Dermis blood vessel endothelial cell (primary cell): ENCODE measurements around the gene FMO2. TPM values are rescaled to one million over a fixed set of nuclear protein-coding genes. Genes with fewer than 3 reads are reported as not detected.
"Not testable (repeated sequence)": the region's sequence is repeated elsewhere in the genome, so short reads cannot be mapped to it uniquely, and the experiment has no call there.

Source experiments
- DNase-seq: peaks from one replicate; pipeline ENCODE4 v3.0.0; 2010
- total RNA-seq: library from RNA; depleted of rRNA; stranded (reverse); fragments of >200 nt; gene quantifications from 2 replicates; pipeline ENCODE4 v1.2.3, GENCODE V29; 2014

FMO2 gene
- total RNA-seq, 1 donor from 2014 or later = not detected

DNA sequence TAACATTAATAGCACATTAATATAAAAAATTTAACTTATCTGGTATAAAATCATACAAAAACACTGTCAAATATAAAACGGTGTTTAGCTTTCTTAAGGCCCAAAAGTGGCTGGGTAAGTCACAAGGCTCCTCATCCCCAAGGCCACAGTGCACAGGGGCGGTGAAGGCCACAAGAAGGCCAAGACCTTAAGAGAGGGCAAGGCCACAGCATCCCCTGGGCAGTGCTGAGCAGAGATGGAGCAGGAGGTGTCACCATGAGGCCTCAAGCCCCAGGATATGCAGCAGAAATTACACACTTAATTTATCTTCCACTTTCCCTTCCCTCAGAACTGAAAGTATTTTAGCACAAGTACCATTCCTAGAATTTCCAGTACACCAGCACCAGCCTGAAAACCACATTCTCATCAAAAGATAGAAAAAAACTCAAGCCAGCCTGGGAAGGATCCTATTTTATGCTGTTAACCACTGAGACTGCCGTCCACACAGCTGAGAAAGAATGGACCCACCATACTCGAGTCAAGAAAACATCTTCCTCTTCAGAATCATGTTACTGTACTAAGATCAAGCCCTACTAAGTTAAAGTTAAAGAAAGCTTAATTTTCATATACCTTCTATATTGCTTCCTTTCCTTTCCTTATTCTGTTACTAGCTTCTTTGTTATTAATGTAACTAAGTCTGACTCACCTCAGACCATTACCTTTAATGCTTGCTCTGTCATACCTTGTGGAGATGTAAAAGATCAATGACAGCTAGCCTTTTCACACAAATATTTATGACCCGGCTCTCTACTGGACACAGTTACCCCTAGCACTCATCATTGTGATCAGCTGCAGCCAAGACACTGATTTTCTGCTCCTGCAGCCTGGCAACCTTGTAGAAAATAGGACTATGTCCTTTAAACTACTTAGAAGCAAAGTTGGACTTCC is 36.8 kb downstream of the FMO2 start:
- DNase-seq = no peak

- no peak for DNase-seq
Measured at GRCh38 chr1:171222936-171223335, 37.8 kb downstream of the FMO2 start.

DNA sequence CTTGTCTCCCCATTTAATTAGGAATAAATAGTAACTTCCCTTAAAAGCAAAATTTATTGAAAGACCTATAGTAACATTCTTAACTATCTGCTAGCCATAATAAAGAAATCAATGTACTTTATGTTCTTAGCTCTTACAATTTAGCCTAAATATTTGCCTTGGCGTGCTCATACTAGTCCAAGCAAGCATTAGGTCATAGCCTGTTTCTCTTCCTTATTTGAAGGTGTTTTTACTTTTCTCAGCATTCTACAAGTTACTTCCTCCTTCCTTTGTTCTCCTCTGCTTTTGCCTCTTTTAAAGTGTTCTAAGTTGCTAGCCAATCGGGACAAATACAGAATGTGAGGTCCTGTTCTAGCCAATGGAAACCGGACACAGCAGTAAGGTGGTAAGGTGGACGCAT is 39.2 kb downstream of the FMO2 start:
- not testable (repeated sequence) for DNase-seq

DNA sequence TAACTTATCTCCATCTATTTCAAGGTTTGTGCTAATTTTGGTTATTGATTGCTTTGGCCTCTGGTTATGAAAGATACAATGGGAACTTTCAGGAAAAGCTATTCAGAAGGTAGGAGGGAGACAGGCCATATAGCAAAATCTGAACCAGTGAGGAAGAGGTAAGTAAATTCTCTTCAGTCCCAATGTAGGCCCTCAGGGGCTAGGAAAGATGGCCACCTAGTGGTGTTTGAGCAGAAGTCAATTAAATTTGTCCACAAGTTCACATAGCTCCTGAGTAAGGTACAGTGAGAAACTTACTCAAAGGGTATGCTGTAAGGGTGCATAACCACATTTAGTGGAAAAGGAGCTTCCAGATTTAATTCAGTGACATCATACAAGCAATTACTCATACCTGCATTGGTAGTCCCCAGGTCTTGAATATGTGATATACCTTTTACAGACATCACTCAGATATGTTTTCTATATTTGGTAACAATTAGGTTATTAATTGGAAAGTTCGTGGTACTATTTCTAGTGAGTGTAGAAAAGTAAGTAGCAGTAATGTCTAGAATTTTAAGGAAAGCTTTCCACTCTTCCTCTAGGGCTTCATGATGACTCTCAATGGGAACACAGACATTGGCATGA is 41.8 kb downstream of the FMO2 start:
- peak; percentile 71 for DNase-seq

DNA sequence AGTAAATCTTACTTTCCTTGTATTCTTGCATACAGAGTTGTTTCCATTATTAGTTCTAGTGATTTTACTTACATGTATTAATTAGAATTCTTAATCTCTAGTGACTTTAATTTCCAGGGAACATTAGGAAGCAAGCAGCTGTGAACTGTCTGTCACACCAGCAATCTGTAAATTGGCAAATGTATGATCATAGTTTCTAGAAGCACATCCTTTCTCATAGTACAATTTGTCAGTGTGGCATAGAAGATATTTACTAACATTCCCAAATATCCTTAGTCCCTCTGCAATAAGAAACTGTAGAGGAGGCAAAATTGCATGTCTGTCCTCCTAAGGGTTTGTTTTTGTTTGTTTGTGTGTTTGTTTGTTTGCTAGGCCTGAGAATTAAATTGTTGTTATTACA is 46.2 kb downstream of the FMO2 start:
- no peak for DNase-seq

DNA sequence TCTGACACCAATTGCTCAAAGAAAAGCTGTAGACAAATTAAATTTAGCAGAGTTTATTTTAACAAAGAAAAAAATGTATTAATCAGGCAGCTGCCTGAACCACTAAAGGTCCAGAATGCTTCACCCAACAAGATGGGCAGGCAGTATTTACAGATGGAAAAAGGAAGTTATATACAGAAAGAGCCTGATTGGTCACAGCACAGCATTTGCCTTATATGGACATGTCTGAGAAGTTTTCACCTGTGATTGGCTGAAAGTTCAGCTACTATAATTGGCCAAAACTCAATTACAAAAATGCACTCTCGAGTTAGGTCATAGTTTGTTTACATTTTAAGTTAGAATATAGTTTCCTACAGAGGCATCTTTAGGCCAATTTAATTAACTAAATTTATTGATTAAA is 48.1 kb downstream of the FMO2 start:
- no peak for DNase-seq

- not testable (repeated sequence) for DNase-seq
Measured at GRCh38 chr1:171236231-171236630, 51.1 kb downstream of the FMO2 start.

DNA sequence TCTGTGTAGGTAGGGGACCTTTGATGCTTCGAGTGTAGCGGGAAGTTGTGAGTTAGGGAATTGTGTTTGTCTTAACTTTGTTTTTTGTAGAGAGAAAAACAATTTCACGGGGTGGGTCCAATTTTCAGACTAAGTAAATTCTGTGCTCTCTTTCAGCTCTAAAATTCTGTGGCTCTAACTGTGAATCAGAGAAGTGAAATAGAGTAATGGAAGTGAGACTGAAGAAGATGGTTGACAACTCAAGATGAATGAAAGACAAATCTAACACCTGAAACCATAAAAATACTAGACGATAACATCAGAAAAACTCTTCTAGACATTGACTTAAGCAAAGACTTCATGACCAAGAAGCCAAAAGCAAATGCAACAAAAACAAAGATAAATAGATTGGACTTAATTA is 58.8 kb downstream of the FMO2 start:
- DNase-seq = no peak

- peak; percentile 63 for DNase-seq
Measured at GRCh38 chr1:171245458-171246064, 60.5 kb downstream of the FMO2 start.

DNA sequence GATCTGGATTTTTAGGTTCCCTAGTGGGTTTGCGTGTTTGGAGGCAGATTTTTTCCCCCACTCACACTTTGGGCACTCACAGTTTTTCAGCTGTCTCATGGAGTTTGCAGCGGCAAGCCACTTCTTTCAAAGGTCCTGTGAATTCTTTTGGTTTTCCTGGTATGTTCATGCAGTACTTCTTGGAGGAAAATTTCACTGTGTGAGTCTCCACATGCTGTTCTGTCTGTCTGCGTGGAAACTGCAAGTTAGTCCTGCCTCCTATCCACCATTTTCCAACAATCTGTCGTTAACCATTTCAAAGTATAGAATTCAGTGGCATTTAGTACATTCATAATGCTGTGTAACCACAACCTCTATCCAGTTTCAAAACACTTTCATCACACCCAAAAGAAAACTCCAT is 62.4 kb downstream of the FMO2 start:
- DNase-seq = no peak

DNA sequence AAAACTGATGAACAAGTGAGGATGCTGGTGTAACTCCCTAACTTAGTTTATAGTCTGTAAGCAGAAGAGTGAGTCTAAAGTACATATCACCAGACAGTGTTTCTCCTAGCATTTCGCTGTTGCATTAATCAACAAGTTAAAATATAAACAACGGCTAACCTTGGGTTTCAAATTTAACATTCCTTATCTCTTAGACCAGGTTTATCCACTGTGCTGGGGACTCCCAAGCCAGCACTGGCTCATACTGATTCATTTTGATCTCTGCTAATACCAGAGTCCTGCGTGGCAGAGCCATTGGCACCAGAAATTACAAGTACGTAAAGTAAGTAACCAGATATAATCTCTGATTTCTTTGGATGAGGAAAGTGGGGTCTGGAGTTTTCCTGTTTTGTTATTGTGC is 63.2 kb downstream of the FMO2 start, which contains the start of gene FMO1:
Gene FMO1 (plus strand): TSS at position 193 of the 400 bp plus-strand sequence. CDS start 9,594 bp downstream, outside the sequence.
- no peak for DNase-seq

DNA sequence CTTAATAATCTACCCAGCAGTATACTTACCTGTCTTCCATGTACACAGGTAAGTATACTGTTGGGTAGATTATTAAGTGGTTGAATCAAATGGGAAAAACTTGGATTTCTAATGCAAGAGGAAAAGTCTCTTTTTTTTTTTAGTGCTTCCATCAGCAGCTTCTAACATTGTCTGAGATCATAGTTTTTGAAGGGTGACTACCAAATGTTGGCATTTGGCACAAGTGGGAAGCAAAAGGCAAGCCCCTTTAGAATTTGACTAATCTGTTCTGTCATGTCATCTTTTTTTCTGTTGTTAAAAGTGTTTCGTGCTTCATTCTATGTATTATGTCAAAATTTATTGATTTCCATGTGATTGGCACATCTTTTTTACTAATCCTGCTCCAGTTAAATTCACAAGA is 63.7 kb downstream of the FMO2 start:
- no peak for DNase-seq

DNA sequence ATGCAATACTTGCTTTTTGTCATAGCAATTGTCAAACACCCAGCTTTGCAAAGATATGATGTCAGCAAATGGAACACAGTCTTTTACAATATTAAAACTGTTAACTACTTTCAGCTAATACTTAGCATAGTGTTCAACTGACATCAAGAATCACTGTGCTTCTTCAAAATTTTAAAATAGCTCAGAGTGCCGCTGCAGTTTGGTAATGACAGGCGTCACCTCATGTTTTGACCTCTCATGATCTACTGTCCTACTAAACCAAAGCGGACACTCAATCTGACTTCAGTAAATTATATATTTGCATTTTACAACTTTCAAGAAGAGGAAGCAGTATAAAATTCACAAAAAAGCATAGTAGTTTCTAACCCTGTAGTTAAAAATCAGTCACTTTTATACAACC is 65.2 kb downstream of the FMO2 start:
- DNase-seq = no peak

- DNase-seq = peak; percentile 51
Measured at GRCh38 chr1:171251042-171251951, 66.2 kb downstream of the FMO2 start.

GRCh38 chr1:171251952-171252300 is 66.8 kb downstream of the FMO2 start:
- DNase-seq = no peak

- DNase-seq = no peak
Measured at GRCh38 chr1:171252482-171252881, 67.4 kb downstream of the FMO2 start.

DNA sequence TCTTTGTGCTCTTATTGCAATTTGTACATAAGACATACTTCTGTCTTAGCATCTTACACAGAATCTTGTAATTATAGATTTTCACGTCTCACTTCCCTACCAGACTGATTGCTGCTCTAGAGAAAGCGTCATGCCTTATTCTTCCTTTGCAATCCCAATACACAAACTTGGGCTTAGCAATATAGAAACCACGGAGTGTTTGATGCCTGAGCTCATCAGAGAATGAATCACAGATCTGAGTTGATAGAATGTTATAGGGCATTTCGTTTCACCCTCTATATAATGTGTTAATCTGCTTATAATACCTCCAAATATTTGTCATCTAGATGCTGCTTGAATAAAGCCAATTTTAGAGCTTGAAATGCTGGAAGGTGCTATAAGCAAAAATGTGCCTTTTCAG is 69.8 kb downstream of the FMO2 start:
- DNase-seq = no peak

GRCh38 chr1:171256940-171257606 is 72.0 kb downstream of the FMO2 start:
- DNase-seq = no peak

- DNase-seq = no peak
Measured at GRCh38 chr1:171257607-171258076, 72.5 kb downstream of the FMO2 start.

DNA sequence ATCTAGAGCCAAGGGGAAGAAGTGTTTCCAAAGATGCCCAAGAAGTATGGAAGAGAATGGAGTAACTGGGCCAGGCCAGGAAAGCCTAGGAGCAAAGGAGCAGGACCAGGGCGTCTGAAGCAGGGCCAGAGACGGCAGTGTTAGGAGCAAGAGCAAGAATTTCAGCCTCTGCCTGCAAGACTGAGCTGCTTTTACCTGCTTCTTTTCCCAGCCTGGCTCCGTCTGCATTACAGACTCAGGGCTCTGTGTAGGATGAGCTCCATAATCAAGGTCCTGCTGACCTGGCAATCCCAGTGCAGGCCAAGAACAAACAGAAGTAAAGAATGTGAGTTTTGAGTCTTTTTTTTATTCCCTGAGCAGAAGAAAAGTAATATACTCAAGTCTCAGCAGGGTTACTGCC is 73.3 kb downstream of the FMO2 start:
- no peak for DNase-seq

DNA sequence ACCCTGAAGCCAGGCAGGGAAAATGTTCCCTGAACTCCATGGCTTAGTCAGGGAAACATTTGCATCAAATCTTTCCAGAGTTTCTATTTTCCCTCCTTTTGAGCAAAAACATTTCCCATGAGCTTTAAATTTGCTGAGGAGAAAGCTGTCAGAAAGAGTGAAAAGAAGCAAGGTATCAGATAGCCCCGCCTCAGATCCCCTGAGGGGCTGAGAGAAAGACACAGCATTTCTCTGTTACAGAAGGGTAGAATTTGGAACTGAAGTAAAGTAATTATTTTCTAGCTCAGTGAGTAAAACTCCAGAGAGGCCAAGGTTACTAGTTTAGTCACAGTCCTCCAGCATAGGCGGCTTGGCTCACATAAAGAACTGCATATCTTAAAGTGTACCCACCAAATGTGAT is 73.8 kb downstream of the FMO2 start:
- no peak for DNase-seq
